ENCODE results near the gene ABHD14A.

DNA sequence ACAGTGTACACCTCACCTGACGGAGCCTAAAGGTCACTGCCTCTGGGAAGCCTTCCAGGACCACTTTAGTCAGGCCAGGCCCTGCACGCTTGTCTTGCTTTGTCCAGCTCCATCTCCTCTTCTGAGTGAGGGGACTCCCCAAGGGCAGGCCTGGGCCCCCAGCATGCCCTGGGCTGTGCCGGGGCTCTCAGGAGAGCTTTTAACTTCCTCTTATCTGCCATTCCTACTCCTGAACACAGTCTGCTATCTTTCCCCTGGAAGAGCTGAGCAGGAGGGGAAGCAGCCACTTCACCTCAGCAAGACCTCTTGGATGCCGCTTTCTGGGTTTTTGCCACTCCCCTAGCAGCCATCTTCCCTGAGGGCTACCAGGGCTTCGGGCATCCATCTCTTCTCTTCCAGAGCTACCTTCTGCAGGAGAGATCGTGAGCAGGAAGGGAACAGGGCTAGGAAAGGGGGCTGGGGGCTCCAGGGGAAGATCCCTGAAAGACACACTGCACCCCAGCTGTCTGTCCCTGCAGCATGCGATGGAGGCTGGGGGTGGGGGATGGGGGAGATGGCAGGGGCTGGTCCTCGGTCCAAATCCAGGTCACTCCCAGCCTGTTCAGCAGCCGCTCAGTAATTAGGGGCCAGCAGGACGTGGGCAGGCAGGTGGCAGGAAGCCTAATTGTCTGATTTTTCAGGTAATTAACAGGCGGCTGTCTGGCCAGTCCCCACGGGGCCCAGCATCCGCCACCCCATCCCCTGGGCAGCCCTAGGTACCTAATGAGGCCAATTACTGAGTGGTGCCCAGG, 40.8 kb downstream of the ABHD14A start:
- TF ChIP-seq, protein P1, sequence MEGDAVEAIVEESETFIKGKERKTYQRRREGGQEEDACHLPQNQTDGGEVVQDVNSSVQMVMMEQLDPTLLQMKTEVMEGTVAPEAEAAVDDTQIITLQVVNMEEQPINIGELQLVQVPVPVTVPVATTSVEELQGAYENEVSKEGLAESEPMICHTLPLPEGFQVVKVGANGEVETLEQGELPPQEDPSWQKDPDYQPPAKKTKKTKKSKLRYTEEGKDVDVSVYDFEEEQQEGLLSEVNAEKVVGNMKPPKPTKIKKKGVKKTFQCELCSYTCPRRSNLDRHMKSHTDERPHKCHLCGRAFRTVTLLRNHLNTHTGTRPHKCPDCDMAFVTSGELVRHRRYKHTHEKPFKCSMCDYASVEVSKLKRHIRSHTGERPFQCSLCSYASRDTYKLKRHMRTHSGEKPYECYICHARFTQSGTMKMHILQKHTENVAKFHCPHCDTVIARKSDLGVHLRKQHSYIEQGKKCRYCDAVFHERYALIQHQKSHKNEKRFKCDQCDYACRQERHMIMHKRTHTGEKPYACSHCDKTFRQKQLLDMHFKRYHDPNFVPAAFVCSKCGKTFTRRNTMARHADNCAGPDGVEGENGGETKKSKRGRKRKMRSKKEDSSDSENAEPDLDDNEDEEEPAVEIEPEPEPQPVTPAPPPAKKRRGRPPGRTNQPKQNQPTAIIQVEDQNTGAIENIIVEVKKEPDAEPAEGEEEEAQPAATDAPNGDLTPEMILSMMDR (conservative IDR thresholded peaks at IDR 0.05) = no peak
- TF ChIP-seq EZH2 (IDR thresholded peaks at IDR 0.05; ENCODE audit: low read depth) = no peak

Data from PC-9 (cell line).